A673 (cell line): Measurements from ENCODE around the gene LDB3.

Experiments
- EZH2 ChIP-seq: fragments of 200-600 bp; sonication (generic); IDR thresholded peaks from 2 replicates; pipeline ENCODE4 v1.6.1; 2017; ENCODE audit warnings: borderline replicate concordance, low read depth, mild to moderate bottlenecking, mixed read lengths, antibody characterized with exemption, low read length; ENCODE audit not compliant: poor library complexity, severe bottlenecking
- TF ChIP-seq, protein P1 (sequence below): fragments of 300-800, 200-600 bp; sonication (generic); conservative IDR thresholded peaks from 2 replicates; pipeline ENCODE4 v1.5.1; 2017; ENCODE audit warnings: low read depth, mild to moderate bottlenecking, antibody characterized with exemption, low read length, moderate library complexity, mixed read lengths

GRCh38 chr10:86684331-86685097 lies 16.2 kb downstream of the LDB3 start:
- TF ChIP-seq, protein P1, sequence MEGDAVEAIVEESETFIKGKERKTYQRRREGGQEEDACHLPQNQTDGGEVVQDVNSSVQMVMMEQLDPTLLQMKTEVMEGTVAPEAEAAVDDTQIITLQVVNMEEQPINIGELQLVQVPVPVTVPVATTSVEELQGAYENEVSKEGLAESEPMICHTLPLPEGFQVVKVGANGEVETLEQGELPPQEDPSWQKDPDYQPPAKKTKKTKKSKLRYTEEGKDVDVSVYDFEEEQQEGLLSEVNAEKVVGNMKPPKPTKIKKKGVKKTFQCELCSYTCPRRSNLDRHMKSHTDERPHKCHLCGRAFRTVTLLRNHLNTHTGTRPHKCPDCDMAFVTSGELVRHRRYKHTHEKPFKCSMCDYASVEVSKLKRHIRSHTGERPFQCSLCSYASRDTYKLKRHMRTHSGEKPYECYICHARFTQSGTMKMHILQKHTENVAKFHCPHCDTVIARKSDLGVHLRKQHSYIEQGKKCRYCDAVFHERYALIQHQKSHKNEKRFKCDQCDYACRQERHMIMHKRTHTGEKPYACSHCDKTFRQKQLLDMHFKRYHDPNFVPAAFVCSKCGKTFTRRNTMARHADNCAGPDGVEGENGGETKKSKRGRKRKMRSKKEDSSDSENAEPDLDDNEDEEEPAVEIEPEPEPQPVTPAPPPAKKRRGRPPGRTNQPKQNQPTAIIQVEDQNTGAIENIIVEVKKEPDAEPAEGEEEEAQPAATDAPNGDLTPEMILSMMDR = no peak
- no peak for TF ChIP-seq EZH2
